ENCODE data around the gene PRIM2.
"Not testable (repeated sequence)": the region's sequence is repeated elsewhere in the genome, so short reads cannot be mapped to it uniquely, and the experiment has no call there.

The PRIM2 gene, protein sequence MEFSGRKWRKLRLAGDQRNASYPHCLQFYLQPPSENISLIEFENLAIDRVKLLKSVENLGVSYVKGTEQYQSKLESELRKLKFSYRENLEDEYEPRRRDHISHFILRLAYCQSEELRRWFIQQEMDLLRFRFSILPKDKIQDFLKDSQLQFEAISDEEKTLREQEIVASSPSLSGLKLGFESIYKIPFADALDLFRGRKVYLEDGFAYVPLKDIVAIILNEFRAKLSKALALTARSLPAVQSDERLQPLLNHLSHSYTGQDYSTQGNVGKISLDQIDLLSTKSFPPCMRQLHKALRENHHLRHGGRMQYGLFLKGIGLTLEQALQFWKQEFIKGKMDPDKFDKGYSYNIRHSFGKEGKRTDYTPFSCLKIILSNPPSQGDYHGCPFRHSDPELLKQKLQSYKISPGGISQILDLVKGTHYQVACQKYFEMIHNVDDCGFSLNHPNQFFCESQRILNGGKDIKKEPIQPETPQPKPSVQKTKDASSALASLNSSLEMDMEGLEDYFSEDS

DNA sequence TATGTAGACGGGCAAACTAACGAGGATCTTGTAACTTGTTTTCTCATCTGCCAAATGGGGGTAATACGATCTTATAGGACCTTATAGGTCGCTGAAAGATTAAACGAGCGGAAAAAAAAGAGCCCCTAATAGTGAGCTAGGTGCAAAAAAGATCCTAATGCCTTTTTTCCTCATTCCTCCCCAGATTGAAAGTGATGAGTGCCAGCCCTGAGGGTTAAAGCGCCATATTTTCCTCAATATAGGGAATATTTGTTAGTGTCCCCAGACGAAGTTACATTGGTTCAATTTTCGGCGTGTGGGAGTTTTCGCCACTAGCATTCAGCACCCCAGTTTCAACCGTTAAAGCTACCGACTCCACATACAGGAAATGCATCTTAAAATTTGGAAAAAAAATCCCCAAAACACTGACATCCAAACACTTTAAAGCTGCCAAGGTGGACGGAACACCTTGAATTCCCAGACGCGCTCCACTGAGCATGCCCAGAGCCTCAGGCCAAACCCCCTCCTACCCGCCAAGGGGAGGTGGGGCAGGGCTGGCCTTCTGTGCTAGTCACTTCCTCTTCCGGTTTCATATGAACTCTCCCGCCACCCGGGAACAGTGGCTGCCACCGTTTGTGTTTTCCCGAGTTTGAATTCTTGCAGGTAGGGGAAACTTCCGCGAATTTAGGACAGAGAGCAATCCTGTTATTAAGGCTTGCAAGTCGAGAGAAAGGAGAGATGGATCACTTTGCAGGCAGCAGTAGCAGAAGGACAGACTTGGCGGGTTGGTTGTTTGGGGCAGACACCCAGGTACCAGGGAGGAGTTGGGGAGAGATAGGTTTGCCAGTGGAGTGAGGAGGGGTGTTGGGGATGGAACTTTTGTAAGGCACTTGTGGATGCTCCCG lies at the start of gene PRIM2:
Gene PRIM2 (plus strand): TSS at position 571 of the 884 bp plus-strand sequence. CDS start 816 bp downstream, outside the sequence.
- in situ Hi-C loops (cut with MboI; ENCODE audit: low pct_unique_long_range_greater_than_20kb, low sequenced_read_pairs) = loop anchor here (25.0 kb wide), 1 partner anchor 405 kb away; no protein-coding TSS in a partner anchor
- peak; percentile 90 for DNase-seq

DNA sequence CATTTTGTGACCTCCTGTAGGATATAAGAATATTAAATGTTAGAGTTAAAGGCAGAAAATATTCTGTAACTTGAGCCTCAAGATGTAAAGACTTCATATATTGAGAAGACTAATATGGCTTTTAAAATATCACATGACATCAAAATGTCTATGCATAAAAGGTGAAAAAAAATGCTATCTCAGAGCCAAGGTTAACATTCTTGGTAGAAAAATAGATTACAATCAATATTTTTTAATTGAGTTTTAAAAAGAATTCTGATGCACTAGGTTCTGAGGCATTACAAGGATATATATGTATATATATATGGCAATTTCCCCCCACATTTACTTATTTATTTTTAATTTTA lies 49.2 kb upstream of the PRIM2 start:
- no peak for DNase-seq
- in situ Hi-C loops (cut with MboI; ENCODE audit: low pct_unique_long_range_greater_than_20kb, low sequenced_read_pairs) = no loop called here

DNA sequence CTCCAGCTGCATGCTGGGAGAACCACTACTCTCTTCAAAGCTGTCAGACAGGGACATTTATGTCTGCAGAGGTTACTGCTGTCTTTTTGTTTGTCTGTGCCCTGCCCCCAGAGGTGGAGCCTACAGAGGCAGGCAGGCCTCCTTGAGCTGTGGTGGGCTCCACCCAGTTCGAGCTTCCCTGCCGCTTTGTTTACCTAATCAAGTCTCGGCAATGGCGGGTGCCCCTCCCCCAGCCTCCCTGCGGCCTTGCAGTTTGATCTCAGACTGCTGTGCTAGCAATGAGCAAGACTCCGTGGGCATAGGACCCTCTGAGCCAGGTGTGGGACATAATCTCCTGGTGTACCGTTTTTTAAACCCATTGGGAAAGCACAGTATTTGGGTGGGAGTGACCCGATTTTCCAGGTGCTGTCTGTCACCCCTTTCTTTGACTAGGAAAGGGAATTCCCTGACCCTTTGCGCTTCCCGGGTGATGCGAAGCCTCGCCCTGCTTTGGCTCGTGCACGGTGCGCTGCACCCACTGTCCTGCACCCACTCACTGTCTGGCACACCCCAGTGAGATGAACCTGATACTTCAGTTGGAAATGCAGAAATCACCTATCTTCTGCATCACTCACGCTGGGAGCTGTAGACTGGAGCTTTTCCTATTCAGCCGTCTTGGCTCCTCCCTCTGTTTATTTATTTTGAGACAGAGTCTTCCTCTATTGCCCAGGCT lies 43.2 kb upstream of the PRIM2 start:
- in situ Hi-C loops (cut with MboI; ENCODE audit: low pct_unique_long_range_greater_than_20kb, low sequenced_read_pairs); DNase-seq: not testable (repeated sequence)

DNA sequence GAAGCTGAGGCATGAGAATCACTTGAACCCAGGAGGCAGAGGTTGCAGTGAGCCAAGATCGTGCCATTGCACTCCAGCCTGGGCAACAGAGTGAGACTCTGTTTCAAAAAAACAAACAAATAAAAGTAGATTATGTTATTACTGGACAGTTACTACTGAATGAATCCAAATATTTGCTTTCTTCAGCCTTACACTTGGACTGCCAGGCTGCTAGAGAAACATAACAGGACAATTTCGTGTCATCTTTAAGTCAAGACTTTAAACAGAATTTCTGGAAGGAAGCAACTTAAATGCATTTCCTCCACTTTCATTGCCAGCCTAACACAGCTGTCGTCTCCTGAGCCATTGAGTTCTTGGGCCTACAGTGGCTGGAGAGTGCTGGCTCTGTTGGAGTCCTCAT lies 42.0 kb upstream of the PRIM2 start:
- no peak for DNase-seq
- in situ Hi-C loops (cut with MboI; ENCODE audit: low pct_unique_long_range_greater_than_20kb, low sequenced_read_pairs) = no loop called here

DNA sequence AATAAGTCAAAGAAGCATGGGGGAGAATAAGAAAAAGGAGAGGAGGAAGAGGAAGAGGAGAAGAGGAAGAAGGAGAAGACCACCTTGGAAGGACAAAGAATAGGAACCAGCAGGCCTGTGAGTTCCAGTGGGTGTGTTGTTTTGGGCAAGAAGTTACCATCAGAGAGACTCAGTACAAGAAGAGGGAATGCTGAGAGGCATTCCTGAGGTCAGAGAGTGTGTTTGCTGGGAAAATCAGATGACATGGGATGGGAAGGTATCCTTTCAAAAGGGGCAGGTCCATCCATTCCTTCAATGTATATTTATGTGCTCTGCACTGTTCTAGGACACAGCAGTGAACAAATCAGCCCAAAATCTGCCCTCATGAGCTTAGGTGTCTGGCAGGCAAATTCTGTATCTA lies 40.5 kb upstream of the PRIM2 start:
- DNase-seq = no peak
- in situ Hi-C loops (cut with MboI; ENCODE audit: low pct_unique_long_range_greater_than_20kb, low sequenced_read_pairs) = no loop called here

DNA sequence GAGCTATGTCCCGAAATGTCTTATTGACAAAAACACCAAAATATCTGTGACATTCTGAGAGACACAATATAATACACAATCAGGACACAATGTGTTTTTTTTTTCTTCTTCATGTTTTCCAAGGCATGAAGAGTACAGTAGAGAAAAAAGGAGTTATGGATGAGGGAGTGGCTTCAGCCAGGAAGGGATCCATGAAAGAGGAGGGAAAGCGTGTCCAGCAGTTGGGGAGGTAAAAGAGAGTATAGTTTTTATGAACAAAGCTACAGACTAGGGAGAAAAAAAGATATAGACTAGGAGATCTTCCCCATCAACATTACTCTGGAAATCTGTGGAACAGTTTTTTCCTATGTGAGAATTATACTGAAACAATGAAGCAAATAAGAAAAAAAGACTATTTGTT lies 38.9 kb upstream of the PRIM2 start:
- no peak for DNase-seq
- in situ Hi-C loops (cut with MboI; ENCODE audit: low pct_unique_long_range_greater_than_20kb, low sequenced_read_pairs) = no loop called here

DNA sequence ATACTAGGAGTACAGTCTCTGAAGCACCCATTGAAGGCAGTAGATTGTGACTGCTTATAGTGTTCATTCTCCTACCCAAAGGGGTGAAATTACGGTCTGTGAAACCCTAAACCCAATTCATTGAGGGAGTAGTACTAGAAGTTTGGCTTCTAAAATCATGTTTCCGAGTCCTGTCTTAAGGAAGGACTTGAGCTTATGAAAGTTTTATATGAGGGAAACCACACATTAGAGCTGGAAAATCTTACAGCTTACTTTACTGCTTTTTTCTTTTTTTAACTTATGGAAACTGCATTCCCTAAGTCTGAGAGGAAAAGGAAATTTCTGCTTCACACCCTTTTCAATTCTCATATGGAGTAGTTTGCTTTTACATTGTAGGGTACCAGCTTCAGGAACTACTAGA lies 38.4 kb upstream of the PRIM2 start:
- in situ Hi-C loops (cut with MboI; ENCODE audit: low pct_unique_long_range_greater_than_20kb, low sequenced_read_pairs) = no loop called here
- no peak for DNase-seq

DNA sequence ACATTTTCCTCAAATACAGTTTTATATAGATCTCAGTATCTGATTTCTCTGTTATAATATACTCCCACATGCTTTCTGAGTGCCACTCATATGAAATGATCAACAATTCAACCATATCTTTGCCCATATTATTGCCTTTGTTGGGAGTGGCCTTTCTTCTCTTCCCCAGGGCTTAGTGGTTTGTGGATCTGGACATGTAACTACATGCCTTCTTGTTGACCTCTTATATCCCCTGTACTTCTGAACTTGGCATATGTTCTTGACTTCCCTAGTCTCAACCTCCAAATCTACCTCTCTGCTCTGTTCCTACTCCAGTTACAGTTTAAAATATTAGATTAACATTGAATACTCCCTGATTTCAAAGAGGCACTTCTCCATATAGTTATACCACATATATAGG lies 34.3 kb upstream of the PRIM2 start:
- in situ Hi-C loops (cut with MboI; ENCODE audit: low pct_unique_long_range_greater_than_20kb, low sequenced_read_pairs) = no loop called here
- peak; percentile 15 for DNase-seq

DNA sequence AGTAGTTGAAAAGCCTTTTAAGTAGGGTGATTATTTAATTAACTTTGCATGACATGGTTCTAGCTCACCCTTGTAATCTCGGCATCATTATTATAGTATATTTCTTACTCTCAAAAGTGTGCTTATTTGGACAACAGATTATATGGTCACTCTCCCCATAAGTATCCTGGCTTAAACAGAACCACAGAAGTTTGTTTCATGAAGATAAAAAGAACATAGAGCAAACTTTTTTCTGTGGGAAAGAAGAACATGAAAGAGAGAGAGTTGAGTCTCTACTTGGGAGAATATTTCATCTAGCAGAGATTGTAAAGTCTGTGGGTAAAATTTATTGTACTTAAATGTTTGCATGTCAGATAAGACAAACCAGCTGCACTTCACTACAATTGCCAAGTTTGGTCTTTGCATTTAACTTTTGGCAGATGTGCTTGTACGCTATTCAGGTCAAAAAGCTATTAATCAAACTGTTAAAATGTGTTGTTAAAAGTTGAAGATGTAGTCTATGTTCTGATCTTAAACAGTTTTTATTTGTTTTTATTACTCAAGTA lies 33.4 kb upstream of the PRIM2 start:
- DNase-seq = no peak
- in situ Hi-C loops (cut with MboI; ENCODE audit: low pct_unique_long_range_greater_than_20kb, low sequenced_read_pairs) = no loop called here

DNA sequence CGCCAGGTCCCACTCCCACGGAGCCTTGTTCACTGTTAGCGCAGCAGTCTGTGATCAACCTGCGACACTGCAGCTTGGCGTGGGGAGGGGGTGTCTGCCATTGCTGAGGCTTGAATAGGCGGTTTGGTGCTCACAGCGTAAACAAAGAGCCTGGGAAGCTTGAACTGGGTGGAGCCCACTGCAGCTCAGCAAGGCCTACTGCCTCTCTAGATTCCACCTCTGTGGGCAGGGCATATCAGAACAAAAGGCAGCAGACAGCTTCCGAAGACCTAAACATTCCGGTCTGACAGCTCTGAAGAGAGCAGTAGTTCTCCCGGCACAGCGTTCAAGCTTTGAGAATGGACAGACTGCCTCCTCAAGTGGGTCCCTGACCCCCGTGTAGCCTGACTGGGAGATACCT lies 29.3 kb upstream of the PRIM2 start:
- in situ Hi-C loops (cut with MboI; ENCODE audit: low pct_unique_long_range_greater_than_20kb, low sequenced_read_pairs); DNase-seq: not testable (repeated sequence)

DNA sequence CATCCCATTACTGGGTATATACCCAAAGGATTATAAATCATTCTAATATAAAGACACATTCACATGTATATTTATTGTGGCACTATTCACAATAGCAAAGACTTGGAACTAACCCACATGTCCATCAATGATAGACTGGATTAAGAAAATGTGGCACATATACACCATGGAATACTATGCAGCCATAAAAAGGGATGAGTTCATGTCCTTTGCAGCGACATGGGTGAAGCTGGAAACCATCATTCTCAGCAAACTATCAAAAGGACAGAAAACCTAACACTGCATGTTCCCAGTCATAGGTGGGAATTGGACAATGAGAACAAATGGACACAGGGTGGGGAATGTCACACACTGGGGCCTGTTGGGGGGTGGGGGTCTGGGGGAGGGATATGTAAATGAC lies 24.0 kb upstream of the PRIM2 start:
- in situ Hi-C loops (cut with MboI; ENCODE audit: low pct_unique_long_range_greater_than_20kb, low sequenced_read_pairs); DNase-seq: not testable (repeated sequence)

DNA sequence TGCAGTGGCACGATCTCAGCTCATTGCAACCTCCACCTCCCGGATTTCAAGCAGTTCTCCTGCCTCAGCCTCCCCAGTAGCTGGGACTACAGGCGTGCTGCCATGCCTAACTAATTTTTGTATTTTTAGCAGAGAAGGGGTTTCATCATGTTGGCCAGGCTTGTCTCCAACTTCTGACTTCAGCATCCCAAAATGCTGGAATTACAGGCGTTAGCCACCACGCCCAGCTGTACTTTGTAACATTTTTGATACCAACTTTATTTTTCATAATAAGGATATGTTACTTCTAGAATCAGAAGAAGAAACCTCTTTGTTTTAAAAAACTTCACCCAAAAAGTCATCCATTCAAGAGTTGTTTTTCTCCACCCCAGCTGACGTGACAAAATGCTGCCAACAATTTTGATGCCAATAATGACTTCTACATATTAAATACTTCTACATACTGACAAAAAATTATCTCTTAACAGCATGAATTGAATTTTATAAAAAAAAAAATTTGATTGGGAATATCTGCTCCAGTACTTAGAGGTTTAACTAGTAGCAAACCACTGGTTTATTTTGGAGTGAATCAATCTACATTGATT lies 22.5 kb upstream of the PRIM2 start:
- DNase-seq = no peak
- in situ Hi-C loops (cut with MboI; ENCODE audit: low pct_unique_long_range_greater_than_20kb, low sequenced_read_pairs) = no loop called here

DNA sequence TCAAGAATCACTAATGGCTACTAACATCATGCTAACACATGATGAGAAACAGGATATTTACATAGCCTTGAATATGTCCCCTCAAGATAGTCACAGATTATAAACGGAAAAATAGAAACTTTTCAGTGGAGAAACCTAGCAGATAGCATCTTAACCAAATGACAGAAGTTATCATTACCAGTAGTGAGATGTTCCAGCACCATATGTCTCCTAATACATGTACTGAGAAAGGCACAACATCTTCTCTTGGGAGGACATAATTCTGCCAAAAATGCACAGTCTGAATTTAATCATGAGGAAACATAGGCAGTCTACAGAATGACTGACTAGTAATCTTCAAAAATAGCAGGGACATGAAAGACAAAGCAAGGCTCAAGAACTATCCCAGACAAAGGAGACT lies 19.9 kb upstream of the PRIM2 start:
- DNase-seq = no peak
- in situ Hi-C loops (cut with MboI; ENCODE audit: low pct_unique_long_range_greater_than_20kb, low sequenced_read_pairs) = no loop called here

DNA sequence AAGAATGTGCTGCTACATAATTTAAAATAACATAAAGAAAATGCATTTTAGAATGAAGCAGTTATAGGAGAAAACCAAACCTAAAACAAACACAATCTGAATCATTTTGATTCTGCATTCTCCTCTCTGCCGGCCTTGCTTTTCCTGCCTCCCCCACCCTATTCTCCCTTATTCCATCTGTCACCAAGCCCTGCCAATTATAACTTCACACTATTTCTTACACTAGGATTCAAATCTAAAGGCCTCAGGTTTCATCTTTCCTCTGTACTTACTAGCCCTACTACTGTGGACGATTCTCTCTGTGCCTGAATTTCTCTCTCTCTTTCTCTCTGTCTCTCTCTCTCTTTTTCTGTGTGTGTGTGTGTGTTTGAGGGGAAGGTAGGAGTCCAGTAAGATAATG lies 18.7 kb upstream of the PRIM2 start:
- in situ Hi-C loops (cut with MboI; ENCODE audit: low pct_unique_long_range_greater_than_20kb, low sequenced_read_pairs) = no loop called here

DNA sequence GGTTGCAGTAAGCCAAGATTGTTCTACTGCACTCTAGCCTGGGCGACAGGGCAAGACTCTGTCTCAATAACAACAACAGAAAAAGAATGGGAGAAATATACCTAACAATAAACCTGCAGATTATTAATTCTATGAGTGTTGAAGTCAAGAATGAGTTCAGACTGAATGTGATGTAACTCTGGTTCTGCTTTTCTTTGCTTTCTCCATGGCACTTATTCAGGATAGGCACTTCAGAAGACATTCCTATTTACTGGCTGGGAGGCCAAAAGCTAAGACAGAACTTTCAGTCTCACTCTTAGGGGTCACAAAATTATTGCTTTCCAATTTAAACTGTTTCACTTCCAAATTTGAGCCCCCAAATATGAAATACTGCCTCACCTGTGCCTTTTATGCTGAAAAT lies 15.7 kb upstream of the PRIM2 start:
- DNase-seq = no peak
- in situ Hi-C loops (cut with MboI; ENCODE audit: low pct_unique_long_range_greater_than_20kb, low sequenced_read_pairs) = loop anchor here (25.0 kb wide), 1 partner anchor 389 kb away; no protein-coding TSS in a partner anchor

More for the DNA sequence above, 18.7 kb upstream of the PRIM2 start:
- DNase-seq = no peak

DNA sequence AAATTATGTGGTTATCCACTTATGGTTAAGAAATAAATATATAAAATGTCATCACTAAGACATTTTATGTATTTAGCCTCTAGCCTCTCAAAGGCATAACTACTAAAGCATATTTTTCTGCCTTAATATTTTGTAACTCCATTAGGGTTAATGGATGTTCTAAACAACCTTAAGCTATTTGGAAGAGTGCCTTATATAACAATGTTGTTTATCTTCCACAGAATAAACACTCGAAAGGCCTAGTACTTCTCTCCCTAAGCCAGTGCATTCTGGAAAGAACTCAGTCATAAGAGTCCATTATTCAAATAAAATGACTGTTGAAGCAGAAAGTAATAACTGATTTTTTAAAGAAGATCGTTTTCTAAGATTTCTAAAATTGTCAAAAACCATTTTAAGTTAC lies 15.0 kb upstream of the PRIM2 start:
- in situ Hi-C loops (cut with MboI; ENCODE audit: low pct_unique_long_range_greater_than_20kb, low sequenced_read_pairs) = loop anchor here (25.0 kb wide), 1 partner anchor 390 kb away; no protein-coding TSS in a partner anchor

DNA sequence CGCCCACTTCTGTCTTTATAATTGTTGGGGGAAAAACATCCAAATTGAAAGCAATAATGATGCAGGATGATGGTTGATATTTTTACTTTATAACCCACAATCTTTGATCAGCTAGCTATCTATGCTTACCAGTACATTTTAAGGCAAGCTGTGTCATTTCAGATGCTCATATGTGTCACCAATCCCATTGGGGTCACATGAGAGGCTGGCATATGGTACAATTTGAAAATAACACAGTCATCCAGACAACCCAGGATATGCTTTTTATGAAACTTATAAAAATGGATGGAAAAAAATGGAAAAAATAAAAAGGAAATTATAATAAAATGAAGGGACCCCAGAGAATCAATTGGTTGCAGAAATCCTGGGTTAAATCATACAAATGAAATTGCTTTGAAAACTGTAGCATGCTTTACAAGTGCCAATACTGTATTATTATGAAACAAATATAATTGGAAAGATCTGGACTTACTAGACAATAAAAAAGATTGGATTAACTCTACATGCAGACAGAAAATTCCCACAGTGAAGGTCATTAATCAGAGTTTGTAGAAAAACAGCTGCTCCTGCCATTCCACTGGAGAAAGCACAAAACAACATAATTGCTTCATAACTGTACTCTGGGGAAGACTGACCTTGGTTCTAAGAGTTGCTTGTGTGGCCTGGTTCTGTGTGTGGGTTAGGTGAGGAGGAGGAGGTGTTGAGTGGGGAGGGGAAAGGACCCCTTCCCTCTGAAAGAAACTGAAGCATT lies 13.3 kb upstream of the PRIM2 start:
- in situ Hi-C loops (cut with MboI; ENCODE audit: low pct_unique_long_range_greater_than_20kb, low sequenced_read_pairs) = loop anchor here (25.0 kb wide), 1 partner anchor 392 kb away; no protein-coding TSS in a partner anchor
- DNase-seq = no peak

More for the DNA sequence above, 15.0 kb upstream of the PRIM2 start:
- DNase-seq = no peak

DNA sequence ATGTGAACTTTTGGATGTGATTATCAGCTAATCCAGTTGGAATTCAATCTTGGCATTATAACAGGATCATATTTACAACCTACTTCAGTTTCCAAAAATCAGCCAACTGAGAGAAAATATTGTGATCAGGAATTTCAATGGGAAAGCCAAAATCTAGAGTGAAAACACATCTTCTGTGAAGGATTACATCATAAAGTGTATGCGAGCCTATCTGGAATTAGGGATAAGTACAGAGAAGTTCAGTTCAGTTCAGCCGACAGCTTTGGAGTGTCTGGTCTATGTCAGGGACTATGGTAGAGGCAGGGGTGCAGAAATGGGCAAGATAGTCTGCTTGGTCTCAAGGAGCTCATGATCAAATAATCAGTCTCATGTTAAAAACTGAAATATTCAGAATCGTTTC lies 12.3 kb upstream of the PRIM2 start:
- in situ Hi-C loops (cut with MboI; ENCODE audit: low pct_unique_long_range_greater_than_20kb, low sequenced_read_pairs) = loop anchor here (25.0 kb wide), 1 partner anchor 393 kb away; no protein-coding TSS in a partner anchor
- no peak for DNase-seq

Data from KBM-7 (cell line).